Activated gamma-delta T cell treated with Interleukin-2 at 50 U/mL for 16 hours (primary cell): Measurements from ENCODE around the gene GTSE1.

ENCODE experiments used
- DNase-seq: peaks from one replicate; pipeline ENCODE4 v3.0.0-alpha.2; 2020

GTSE1 gene

DNA sequence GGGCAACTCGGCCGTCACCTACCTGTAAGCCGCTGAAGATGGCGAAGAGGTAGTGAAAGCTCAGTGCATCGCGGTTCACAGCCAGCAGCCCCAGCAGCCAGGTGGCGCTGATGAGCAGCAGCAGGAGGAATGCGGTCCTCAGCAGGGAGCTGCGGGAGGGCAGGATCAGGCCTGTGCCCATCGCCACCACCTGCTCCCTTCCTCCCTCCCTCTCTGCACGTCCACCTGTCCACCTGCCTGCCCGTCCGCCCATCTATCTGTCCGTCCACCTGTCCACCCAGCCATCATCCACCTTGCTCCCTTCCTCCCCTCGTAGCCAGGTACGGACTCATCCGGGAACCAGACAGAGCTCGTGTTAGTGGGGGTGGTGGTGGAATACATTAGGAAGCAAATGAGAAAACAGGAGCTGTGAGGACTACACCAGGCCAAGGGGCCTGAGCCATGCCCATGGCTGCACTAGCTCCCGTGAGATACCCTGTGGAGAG is 71.1 kb downstream of the GTSE1 start:
- DNase-seq, result peak; percentile 70

DNA sequence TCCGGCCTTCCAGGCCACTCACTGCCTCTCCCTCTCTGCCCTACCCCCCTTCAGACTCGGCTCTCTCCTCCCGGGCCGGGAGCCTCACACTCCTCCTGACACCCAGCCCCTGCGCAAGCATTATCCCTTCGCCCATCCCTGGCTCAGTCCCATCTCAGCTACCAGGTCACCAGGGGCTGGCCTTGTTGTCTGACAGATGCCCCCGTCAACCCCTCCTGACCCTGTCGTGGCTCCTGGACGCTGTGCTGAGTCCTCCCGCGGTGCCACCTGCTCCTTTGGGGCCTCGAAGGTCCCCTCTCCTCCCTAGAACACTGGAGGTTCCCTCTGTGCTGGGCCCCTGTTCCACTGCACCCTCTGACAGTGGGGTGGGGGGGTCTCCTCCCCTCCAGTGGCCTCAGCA is 71.8 kb downstream of the GTSE1 start:
- DNase-seq, result no peak

GRCh38 chr22:46368871-46369715 is 72.4 kb downstream of the GTSE1 start:
- DNase-seq, result no peak

- no peak for DNase-seq
These were observed 73.3 kb downstream of the GTSE1 start for GRCh38 chr22:46369716-46370583.

- peak; percentile 75 for DNase-seq
These were observed 74.1 kb downstream of the GTSE1 start for GRCh38 chr22:46370584-46371291.

GRCh38 chr22:46371623-46372226 is 75.1 kb downstream of the GTSE1 start:
- DNase-seq, result no peak

DNA sequence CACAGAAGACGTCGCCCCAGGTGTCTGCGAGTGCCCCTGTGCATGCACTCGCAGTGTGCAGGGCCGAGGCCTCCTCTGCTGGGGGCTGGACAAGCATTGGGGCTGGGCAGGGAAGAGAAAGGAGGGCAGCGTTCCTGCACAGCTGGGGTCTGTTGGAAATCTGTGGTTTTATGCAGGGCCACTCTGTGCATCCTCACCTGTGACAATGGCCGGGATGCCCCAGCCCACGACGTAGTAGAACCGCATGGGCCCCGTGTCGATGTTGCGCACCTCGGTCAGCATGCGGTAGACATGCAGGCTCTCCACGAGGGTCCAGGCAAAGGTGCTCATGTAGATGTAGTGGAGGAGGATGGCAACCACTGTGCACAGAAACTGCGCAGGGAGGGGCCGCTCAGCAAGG is 76.0 kb downstream of the GTSE1 start:
- no peak for DNase-seq

- DNase-seq, result peak; percentile 36
These were observed 76.5 kb downstream of the GTSE1 start for GRCh38 chr22:46373159-46373558.

GRCh38 chr22:46373921-46374662 is 77.4 kb downstream of the GTSE1 start:
- DNase-seq, result peak; percentile 49

DNA sequence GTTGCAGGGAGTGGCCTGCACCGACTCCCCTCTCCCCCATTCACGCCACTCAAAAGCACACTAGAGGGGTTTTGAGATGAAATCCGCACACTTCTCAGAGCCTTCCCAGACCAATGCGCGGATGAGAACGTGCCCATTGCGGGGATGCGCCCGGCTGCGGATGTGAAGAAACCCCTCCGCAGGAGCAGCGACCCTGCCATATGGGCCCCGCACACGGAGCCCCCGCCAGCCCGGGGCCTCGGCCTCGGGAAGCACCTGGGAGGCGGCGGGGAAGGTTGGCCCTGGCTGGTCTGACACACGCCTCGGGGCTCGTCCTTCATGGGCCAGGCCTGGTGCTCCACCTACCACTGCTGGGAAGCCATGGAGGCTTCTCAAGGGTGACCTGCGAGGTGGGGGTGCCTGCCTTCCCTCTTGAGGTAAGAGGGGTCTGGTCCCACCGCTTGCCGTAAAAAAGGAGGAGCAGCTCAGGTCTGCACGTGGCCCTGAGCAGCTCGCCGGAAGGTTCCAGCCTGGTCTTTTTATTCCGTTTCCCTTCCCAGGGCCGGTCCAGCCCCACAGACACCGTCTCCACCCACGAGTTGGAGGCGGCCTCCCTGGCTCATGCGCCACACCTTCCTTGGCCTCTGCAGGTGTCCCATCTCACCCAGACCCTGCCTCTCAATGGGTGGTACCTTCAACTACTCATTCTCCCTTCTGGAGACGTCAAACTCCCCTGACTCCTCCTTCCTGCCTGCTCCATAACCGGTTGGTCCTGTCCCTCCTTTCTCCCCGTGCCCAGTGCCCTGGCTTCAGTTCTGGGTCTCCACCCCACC is 78.2 kb downstream of the GTSE1 start:
- DNase-seq, result no peak

DNA sequence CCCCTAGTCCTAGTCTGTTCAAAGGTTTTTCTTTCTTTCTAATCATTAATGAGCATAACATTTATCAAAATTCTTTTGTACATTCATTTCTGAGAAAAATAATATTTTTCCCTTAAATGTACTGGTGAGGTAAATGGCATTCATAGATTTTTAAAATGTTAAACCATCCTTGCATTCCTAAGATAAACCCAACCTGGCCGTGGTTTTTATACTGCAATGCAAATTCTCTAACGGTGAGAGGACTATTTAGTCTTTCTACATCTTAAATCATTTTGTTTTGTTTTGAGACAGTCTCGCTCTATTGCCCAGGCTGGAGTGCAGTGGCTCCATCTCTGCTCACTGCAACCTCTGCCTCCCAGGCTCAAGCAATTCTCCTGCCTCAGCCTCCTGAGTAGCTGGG is 79.4 kb downstream of the GTSE1 start:
- DNase-seq, result no peak

DNA sequence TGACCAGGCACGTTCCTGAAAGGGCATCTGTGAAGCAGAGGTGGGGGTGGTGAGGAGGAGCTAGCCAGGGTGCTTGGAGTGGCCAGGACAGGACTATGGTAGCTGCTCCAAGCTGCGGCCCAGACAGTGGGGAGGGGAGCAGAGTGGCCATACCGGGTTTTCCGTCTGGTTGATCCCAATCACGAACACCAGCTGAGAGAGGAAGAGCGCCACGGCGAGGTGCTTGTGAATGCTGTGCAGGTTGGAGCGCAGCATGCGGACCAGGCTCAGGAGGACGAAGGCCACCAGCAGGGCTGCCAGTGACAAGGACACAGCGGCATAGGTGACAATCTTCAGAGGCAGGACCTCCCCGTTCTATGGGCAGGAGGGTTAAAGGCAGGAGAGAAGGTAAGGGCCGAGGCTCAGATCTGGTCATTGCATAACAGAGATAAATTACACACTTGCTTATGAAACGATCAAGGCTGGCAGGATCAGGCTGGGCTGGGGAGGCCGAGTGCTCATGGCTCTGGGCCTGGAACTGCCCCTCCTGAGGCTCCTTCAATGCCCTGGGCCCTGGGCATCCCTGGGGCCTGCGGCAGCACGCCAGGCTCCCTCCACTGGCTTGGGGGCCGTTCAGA is 80.3 kb downstream of the GTSE1 start:
- DNase-seq, result no peak

- no peak for DNase-seq
These were observed 81.1 kb downstream of the GTSE1 start for GRCh38 chr22:46377525-46378425.

GRCh38 chr22:46378426-46379065 is 81.9 kb downstream of the GTSE1 start:
- DNase-seq, result no peak

DNA sequence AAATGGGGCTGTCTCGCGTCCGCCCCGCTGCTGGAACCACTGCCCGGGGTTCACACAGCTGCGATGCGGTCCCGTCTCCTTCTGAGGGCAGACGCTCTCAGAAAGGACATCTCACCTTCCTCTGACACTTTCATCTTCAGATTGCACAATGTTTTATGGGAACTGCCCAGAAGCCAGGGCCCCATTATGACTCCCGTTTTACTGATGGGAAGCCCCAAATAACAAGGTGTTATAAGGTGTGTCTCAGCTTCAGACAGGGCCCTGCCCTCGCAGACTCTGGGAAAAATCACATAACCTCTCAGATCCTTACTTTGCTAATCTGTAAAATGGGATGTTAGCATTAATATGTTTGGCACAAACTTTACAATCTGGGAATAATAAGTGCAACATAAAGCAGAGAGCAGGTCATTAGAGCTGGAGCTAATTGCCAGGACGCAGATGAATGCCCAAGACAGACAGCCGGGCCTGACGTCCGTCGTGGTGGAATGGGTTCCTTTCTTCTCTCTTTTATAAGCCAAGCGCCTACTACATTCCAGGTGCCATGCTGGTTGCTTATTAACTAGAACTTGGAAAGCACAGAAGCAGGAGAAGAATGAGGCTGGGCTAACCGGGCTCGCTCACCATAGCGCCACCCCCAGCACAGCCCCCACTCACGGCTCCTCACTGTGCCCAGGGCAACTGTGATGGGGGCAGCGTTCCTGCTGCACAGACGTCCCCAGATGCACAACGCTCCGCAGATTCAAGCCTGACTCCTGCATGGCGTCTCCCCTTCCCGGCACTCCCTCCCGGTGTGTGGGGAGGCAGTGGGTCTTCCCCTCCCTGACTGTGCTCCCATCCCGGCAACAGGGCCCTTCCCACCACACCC is 82.6 kb downstream of the GTSE1 start:
- no peak for DNase-seq

DNA sequence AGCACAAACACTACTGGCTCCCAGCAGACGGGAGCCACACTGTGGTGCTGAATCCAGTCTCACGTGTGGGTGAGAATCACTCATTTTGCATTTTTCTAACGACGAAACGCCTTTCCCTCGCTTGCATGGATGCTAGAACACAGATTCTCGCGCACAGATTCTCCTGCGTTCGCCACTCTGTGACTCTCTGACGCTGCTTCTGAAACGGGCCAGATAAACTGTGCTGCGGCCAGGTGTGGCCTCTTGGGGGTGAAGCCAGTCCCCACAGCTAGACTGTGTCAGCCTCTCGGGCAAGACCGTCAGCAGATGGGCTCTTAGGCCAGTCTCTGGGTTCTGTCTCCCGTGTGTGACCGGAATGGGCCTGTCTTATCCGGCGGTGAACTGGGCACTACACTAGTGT is 83.4 kb downstream of the GTSE1 start:
- no peak for DNase-seq
